Measurements from ENCODE around the gene ADGRV1.

DNA sequence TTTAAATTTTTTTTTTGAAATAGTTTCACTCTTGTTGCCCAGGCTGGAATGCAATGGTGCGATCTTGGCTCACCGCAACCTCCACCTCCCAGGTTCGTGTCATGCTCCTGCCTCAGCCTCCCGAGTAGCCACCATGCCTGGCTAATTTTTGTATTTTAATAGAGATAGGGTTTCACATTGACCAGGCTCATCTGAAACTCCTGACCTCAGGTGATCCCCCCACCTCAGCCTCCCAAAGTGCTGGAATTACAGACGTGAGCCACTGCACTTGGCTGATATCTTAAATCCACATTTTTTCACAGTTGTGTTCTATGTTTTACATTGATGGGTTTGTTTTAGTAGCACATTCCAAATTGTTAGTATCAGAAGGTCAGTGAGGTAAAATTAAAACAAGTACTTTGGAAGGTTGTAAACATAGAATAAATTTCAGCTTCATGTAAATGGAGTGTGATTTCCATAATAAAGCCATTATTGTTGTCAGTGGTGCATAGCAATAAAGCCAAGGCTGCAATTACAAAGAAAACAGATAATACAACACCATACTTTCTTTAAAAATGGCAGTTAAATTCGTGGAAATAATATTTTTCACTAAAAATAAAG, 537.3 kb downstream of the ADGRV1 start:
- no peak for TF ChIP-seq GABPA (IDR thresholded peaks at IDR 0.05; ENCODE audit: low read depth)
- TF ChIP-seq, protein P1, sequence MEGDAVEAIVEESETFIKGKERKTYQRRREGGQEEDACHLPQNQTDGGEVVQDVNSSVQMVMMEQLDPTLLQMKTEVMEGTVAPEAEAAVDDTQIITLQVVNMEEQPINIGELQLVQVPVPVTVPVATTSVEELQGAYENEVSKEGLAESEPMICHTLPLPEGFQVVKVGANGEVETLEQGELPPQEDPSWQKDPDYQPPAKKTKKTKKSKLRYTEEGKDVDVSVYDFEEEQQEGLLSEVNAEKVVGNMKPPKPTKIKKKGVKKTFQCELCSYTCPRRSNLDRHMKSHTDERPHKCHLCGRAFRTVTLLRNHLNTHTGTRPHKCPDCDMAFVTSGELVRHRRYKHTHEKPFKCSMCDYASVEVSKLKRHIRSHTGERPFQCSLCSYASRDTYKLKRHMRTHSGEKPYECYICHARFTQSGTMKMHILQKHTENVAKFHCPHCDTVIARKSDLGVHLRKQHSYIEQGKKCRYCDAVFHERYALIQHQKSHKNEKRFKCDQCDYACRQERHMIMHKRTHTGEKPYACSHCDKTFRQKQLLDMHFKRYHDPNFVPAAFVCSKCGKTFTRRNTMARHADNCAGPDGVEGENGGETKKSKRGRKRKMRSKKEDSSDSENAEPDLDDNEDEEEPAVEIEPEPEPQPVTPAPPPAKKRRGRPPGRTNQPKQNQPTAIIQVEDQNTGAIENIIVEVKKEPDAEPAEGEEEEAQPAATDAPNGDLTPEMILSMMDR (IDR thresholded peaks at IDR 0.05; ENCODE audit: insufficient read depth, low read length), result no peak
- TF ChIP-seq POLR2AphosphoS5 (IDR thresholded peaks at IDR 0.05; ENCODE audit: low read depth), result no peak

Measured in HL-60 (cell line).